SJSA1 (cell line): Measurements from ENCODE around the gene HOXC12. TPM values are rescaled to one million over a fixed set of nuclear protein-coding genes. Genes with fewer than 3 reads are reported as not detected.

Experiments used
- DNase-seq, 2 experiments: peaks; one replicate each; pipeline ENCODE4 v3.0.0-alpha.2; 2015 to 2020; ENCODE audit warnings: low spot score in 2 of 2, low read depth in 1 of 2
- H3K27ac ChIP-seq: fragments of 250-450 bp; sonication (Bioruptor Pico); 2 replicates; pipeline ENCODE4 v1.5.1; 2020; ENCODE audit warnings: mild to moderate bottlenecking, moderate library complexity
- H3K27me3 ChIP-seq: fragments of 250-450 bp; sonication (Bioruptor Pico); replicated peaks from 2 replicates; pipeline ENCODE4 v1.5.1; 2020; ENCODE audit warnings: mild to moderate bottlenecking, moderate library complexity
- H3K36me3 ChIP-seq: fragments of 250-450 bp; sonication (Bioruptor Pico); 2 replicates; pipeline ENCODE4 v1.5.1; 2020; ENCODE audit warnings: mild to moderate bottlenecking
- H3K4me1 ChIP-seq: fragments of 250-450 bp; sonication (Bioruptor Pico); replicated peaks from 2 replicates; pipeline ENCODE4 v1.6.1; 2021; ENCODE audit warnings: mild to moderate bottlenecking
- H3K4me3 ChIP-seq: fragments of 250-450 bp; sonication (Bioruptor Pico); 2 replicates; pipeline ENCODE4 v1.5.1; 2020; ENCODE audit warnings: mild to moderate bottlenecking
- H3K9me3 ChIP-seq: fragments of 250-450 bp; sonication (Bioruptor Pico); replicated peaks from 2 replicates; pipeline ENCODE4 v1.5.1; 2020; ENCODE audit warnings: mild to moderate bottlenecking
- total RNA-seq: library from RNA; depleted of rRNA; stranded (reverse); fragments of >200 nt; shearing (Covaris generic); gene quantifications from 2 replicates; pipeline ENCODE4 v1.2.3, GENCODE V29; 2014

Gene HOXC12
- total RNA-seq, 1 experiment from 2014 or later, result 8.6 TPM

DNA sequence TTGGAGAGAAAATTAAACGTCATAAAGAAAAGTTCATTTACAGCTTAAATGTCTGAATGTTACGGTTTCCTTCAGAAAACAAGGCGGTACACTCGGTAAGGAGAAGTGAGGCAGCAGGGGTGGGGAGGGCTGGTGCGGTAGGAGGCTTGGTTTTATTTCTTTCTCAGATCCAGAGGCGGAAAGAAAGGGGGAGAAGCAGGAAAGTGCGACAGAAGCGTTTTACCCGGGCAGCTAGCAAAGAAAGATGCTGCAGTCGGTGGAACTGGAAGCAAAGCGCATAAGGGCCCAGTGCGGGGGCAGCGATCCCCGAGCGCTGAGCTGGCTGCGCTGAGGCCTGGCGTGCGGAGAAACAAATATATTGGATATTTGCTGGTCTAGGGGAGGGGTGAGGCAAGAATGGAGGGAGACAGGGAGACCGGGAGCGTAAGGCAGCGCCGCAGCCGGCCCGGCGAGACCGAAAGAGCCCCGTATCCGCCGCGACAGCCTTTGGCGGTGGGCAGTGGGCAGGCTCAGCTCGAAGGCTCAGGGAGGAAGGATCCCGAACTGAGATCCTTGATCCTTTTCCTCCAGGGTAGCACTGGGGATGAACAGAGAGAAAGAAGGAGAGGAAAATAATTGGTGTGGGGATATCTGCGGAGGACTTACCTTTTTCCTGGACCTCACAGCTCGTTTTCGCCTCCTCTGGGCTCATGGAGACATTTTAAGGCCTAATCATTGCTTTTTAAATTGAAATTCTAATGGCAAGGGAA, 11.9 kb downstream of the HOXC12 start:
- no peaks in the 10 kb centered on the region for H3K9me3 ChIP-seq
- H3K27me3 ChIP-seq, result no peaks in the 10 kb centered on the region
- DNase-seq, result peak in 1 of 2 experiments; percentile 61
- peaks cover 56% of the 10 kb centered on the region for H3K4me1 ChIP-seq
- H3K27ac ChIP-seq, result peak overlapping the region; percentile 81
- peak overlapping the region; percentile 60 for H3K4me3 ChIP-seq
- peaks cover 41% of the 10 kb centered on the region for H3K36me3 ChIP-seq

DNA sequence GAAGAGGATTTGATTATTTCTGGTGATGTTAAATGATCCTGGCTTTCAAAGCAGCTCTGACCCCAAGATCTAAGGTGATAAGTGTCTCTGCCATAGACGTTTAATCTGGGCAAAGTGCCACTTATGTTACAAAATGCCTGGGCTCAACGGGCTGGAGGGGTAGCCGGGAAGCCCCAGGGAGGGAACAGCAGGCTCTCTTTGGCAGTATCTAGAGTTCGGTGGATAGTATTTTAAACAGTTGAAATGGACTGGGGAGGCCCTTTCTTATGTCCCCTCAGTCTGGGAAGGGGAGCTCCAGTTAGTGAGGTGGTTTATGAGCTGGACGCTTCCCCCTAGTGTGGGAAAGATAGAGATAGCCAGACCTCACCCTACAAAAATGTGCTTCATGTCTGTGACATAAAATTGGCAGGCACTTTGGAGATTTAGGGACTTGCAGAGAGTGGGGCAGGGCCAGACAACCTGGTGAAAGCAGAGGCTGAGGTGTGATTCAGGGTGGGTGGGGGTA, 12.8 kb downstream of the HOXC12 start:
- no peaks in the 10 kb centered on the region for H3K9me3 ChIP-seq
- H3K27ac ChIP-seq, result peak overlapping the region; percentile 81
- H3K27me3 ChIP-seq, result no peaks in the 10 kb centered on the region
- peak overlapping the region; percentile 60 for H3K4me3 ChIP-seq
- H3K4me1 ChIP-seq, result peaks cover 65% of the 10 kb centered on the region
- DNase-seq, result peak in 1 of 2 experiments; percentile 62
- H3K36me3 ChIP-seq, result peaks cover 33% of the 10 kb centered on the region

GRCh38 chr12:53968214-53969127, 13.8 kb downstream of the HOXC12 start:
- H3K4me3 ChIP-seq, result peak overlapping the region; percentile 60
- H3K4me1 ChIP-seq, result peaks cover 63% of the 10 kb centered on the region
- no peaks in the 10 kb centered on the region for H3K27me3 ChIP-seq
- H3K27ac ChIP-seq, result peak overlapping the region; percentile 81
- DNase-seq, result peak in 1 of 2 experiments; percentile 70
- no peaks in the 10 kb centered on the region for H3K9me3 ChIP-seq
- peaks cover 39% of the 10 kb centered on the region for H3K36me3 ChIP-seq

DNA sequence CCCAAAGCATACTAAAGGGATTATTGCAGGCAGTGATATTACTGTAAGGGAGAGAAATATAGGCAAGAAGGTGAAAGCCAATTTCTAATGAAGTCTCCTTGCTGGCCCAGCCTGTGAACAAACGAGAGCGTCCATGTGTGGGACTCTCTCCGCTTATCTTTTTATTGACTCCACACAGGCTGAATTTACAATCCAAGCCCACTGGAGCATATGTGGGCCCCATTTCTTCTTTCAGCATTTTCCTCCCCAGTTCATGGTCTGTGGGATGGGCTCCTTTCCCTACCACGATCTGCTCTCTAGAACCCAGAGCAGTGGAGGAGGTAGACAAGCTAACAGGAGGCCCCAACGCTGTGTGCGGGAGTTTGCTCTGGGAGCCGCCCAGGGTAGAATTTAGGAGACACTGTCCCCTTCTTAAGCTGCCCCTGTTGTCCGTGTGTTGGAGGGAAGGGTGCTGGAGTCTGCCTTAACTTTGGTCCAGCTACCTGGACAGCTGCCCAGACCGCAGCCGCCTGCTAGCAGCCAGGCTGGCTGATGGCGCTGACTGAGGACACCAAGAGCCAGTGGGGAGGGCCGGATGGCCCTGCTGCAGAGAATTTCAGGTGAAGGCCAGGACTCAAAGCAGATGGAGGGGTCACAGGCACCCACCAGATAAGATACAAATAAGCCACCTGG, 15.0 kb downstream of the HOXC12 start:
- peak overlapping the region; percentile 81 for H3K27ac ChIP-seq
- peaks cover 59% of the 10 kb centered on the region for H3K4me1 ChIP-seq
- peak overlapping the region; percentile 60 for H3K4me3 ChIP-seq
- DNase-seq, result peak in 1 of 2 experiments; percentile 69
- H3K27me3 ChIP-seq, result no peaks in the 10 kb centered on the region
- H3K9me3 ChIP-seq, result no peaks in the 10 kb centered on the region
- H3K36me3 ChIP-seq, result peaks cover 42% of the 10 kb centered on the region

DNA sequence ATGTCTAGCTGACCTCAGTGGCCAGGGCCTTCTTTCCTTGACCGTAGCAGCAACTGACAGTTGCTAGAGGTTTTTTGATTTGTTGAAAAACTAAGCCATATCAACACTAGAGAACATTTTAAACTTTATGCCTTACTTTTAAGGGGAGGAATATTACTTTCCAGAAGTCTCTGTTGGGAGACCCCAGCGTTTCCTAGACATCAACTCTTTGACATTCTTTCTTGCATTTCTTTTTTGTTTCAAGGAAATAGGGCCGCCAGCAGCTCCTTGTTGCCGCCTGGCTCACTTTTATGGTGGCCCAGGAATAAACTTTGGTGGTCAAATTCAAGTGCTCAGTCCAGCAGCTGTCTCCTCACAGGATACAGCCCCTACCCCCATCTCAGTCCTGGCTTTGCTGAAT, 15.7 kb downstream of the HOXC12 start:
- Histone ChIP-seq H3K9me3 (no peaks in the 10 kb centered on the region), H3K4me1 (peaks cover 53% of the 10 kb centered on the region), H3K4me3 (no peak overlapping the region), H3K27ac (0 out of 2 replicates have a peak overlapping the region, but pooled peaks have one; percentile 81), H3K27me3 (no peaks in the 10 kb centered on the region), H3K36me3 (peaks cover 44% of the 10 kb centered on the region)
- peak in 1 of 2 experiments; percentile 50 for DNase-seq

GRCh38 chr12:53971129-53971528, 16.4 kb downstream of the HOXC12 start:
- Histone ChIP-seq H3K27ac (no peak overlapping the region), H3K4me3 (no peak overlapping the region), H3K36me3 (peaks cover 45% of the 10 kb centered on the region), H3K27me3 (no peaks in the 10 kb centered on the region), H3K4me1 (peaks cover 57% of the 10 kb centered on the region), H3K9me3 (no peaks in the 10 kb centered on the region)
- DNase-seq, result no peak

DNA sequence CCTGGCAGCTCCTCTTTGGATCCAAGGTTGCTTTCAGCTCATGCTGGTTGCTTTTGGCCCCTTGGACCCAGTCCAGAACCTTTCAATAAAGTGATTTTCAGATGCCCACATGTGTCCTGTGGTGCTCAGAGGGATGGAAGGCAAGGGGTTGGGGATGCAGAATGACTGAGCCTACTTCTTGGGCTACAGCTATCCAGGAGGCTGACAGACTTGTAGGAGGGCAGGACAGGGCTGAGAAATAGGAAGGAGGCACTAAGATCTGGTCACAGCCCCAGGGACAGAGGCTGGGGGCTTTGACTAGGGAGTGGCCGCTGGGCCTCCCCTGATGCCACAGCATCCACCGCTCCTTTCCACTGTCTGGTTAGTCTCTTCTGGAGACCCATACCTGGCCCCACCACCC, 17.0 kb downstream of the HOXC12 start:
- Histone ChIP-seq H3K4me1 (peaks cover 63% of the 10 kb centered on the region), H3K36me3 (peaks cover 44% of the 10 kb centered on the region), H3K27ac (peak overlapping the region; percentile 88; the same call in 1 of the 2 replicates), H3K4me3 (no peak overlapping the region), H3K27me3 (no peaks in the 10 kb centered on the region), H3K9me3 (no peaks in the 10 kb centered on the region)
- no peak for DNase-seq

GRCh38 chr12:53972152-53972702, 17.5 kb downstream of the HOXC12 start:
- Histone ChIP-seq H3K27ac (peak overlapping the region; percentile 88), H3K27me3 (no peaks in the 10 kb centered on the region), H3K36me3 (peaks cover 41% of the 10 kb centered on the region), H3K4me1 (peaks cover 68% of the 10 kb centered on the region), H3K4me3 (peak overlapping the region; percentile 50), H3K9me3 (no peaks in the 10 kb centered on the region)
- DNase-seq, result peak in 1 of 2 experiments; percentile 82

DNA sequence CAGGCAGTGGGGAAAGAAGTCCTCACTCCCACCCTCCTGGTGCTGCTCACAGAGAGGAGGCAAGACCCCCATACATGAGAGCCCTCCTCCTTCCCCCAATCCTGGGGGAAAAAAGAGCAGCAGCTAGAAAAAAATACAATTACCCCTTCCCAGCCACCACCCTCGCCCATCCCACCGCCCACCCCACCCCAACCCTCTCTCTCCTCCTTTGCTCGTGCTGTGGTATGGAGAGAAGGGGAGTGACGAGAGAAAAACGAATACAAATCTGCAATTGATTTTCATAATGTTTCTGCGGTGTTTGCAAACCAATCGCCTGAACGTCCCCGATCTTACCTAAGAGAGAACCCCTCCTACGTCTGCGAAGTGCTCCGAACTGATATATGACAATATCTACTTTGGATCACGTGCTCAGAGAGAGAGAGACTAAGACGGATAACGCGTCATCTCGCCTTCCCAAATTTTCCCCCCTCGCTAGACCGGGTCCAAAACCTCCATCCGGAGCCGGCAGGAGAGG, 18.1 kb downstream of the HOXC12 start, which contains the start of gene HOXC11:
Gene HOXC11 (plus strand): TSS at position 405 of the 514 bp plus-strand sequence. CDS start 116 bp downstream, outside the sequence.
- H3K4me1 ChIP-seq, result peaks cover 74% of the 10 kb centered on the region
- peak within 1 kb of the TSS; percentile 50 for H3K4me3 ChIP-seq
- peak within 1 kb of the TSS; percentile 88 for H3K27ac ChIP-seq
- H3K9me3 ChIP-seq, result no peaks in the 10 kb centered on the region
- no peaks in the 10 kb centered on the region for H3K27me3 ChIP-seq
- DNase-seq, result no peak
- peaks cover 41% of the 10 kb centered on the region for H3K36me3 ChIP-seq

DNA sequence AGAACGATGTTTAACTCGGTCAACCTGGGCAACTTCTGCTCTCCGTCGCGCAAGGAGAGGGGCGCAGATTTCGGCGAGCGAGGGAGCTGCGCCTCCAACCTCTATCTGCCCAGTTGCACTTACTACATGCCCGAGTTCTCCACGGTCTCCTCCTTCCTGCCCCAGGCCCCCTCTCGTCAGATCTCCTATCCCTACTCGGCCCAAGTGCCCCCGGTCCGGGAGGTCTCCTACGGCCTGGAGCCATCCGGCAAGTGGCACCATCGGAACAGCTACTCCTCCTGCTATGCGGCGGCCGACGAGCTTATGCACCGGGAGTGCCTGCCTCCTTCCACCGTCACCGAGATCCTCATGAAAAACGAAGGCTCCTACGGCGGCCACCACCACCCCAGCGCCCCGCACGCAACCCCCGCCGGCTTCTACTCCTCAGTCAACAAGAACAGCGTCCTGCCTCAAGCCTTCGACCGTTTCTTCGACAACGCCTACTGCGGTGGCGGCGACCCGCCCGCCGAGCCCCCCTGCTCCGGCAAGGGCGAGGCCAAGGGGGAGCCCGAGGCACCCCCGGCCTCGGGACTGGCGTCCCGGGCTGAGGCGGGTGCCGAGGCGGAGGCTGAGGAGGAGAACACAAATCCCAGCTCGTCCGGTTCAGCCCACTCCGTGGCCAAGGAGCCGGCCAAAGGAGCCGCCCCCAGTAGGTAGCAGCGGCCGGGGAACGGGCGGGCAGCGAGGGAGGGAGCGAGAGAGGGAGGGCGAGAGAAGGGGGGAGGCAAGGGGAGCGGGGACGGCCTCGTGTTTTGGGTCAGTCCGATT, 18.7 kb downstream of the HOXC12 start:
- Histone ChIP-seq H3K9me3 (no peaks in the 10 kb centered on the region), H3K4me3 (peak overlapping the region; percentile 50), H3K27ac (peak overlapping the region; percentile 88), H3K27me3 (no peaks in the 10 kb centered on the region), H3K36me3 (peaks cover 34% of the 10 kb centered on the region), H3K4me1 (peaks cover 75% of the 10 kb centered on the region)
- DNase-seq, result peak in 1 of 2 experiments; percentile 73

DNA sequence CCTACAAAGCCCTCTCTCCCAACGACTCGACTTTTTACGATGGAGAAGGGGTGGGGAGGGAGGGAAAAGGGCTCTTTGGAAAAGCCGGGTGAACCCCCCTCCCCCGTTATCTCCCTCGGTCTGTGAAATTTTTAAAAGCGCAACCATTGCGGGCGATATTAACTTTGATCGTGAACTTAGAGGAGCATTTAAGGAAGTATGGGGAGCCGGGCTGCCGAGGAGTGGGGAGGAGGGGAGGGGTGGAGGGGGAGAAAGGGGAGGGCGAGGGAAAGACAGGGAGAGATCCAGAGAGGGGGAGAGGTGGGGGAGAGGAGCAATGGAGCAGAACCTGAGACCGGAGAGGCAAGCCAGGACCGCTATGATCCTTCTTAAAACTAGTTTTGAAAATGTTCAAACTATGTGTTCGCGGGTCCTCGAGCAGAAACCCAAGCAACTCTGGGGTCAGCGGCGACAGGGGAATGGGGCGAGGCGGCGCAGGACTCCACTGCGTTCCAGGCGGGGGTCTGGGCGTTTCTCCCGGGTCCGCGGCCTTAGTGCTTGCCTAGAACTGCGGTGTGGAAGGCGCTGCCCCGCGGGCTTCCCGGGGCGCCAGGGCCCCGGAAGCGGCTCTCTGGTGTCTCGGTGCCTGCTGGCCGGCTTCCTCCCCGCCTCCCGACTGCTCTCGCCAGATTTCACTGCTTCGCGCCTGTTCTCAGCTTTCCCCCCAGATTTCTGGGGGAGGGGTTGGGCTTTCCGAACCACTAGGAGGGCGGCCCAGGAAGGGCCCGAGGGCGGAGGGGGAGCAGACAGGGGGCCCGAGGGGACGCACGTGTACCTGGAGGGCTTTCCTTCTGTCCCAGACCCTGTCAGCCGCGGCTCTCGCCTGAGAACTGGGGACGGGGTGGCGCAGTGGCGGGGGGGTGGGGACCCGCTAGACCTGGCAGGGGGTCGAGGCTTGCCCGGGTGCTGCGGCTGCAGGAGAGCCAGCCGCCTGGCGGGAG, 19.7 kb downstream of the HOXC12 start, which contains the start of gene HOTAIR:
Gene HOTAIR (minus strand): TSS at position 871 of the 980 bp plus-strand sequence.
- H3K27me3 ChIP-seq, result no peaks in the 10 kb centered on the region
- H3K4me3 ChIP-seq, result peak within 1 kb of the TSS; percentile 50
- H3K4me1 ChIP-seq, result peaks cover 75% of the 10 kb centered on the region
- H3K9me3 ChIP-seq, result no peaks in the 10 kb centered on the region
- peaks cover 34% of the 10 kb centered on the region for H3K36me3 ChIP-seq
- peak within 1 kb of the TSS; percentile 88 for H3K27ac ChIP-seq
- peak; percentile 72 to 83 for DNase-seq
